Measurements from ENCODE around the gene BMP7. TPM values are rescaled to one million over a fixed set of nuclear protein-coding genes. Genes with fewer than 3 reads are reported as not detected.

BMP7 gene
- total and polyA plus RNA-seq, 2 experiments from 2014 or later = 15.9 to 22.8 TPM

GRCh38 chr20:57188576-57189079 is 77.8 kb downstream of the BMP7 start (continued):
- no peak for TF ChIP-seq ZNF462 (CRISPR knock-in tag; IDR thresholded peaks at IDR 0.05)

GRCh38 chr20:57188056-57188455 is 78.4 kb downstream of the BMP7 start:
- Mint-ChIP-seq H3K36me3 (ENCODE audit: low read depth) (no peaks in the 10 kb centered on the region), H3K4me1 (peaks cover 7% of the 10 kb centered on the region; the same call in 2 of the 3 replicates), H3K9me3 (peaks cover 3% of the 10 kb centered on the region; the same call in 1 of the 3 replicates), H3K27me3 (ENCODE audit: insufficient read depth, low read depth, poor library complexity) (peaks cover 2% of the 10 kb centered on the region), H3K27ac (no peak overlapping the region), H3K4me3 (no peak overlapping the region)
- Histone ChIP-seq H3K27me3 (ENCODE audit: insufficient read depth) (no peaks in the 10 kb centered on the region), H3K4me2 (no peak overlapping the region), H2AFZ (no peak overlapping the region), H3K27ac (ENCODE audit: low read depth) (no peak overlapping the region), H3K36me3 (ENCODE audit: insufficient read depth) (no peaks in the 10 kb centered on the region), H3K4me1 (ENCODE audit: insufficient read depth) (no peaks in the 10 kb centered on the region), H3F3A (replicated peaks; ENCODE audit: low read depth) (no peaks in the 10 kb centered on the region), H3K4me3 (no peak overlapping the region), H4K20me1 (replicated peaks; ENCODE audit: insufficient read depth) (no peaks in the 10 kb centered on the region), H3K79me2 (replicated peaks; ENCODE audit: insufficient read depth) (no peaks in the 10 kb centered on the region), H3K9me2 (ENCODE audit: insufficient read depth) (no peaks in the 10 kb centered on the region)
- DNase-seq (ENCODE audit: low spot score) (no peak), ATAC-seq (no peak)
- TF ChIP-seq CREB1 (CRISPR knock-in tag; IDR thresholded peaks at IDR 0.05; ENCODE audit: low read depth) = no peak
- TF ChIP-seq ZNF114 (CRISPR knock-in tag; IDR thresholded peaks at IDR 0.05) = no peak
- TF ChIP-seq ZNF462 (CRISPR knock-in tag; IDR thresholded peaks at IDR 0.05) = no peak
- no peak for TF ChIP-seq ZNF331 (CRISPR knock-in tag; IDR thresholded peaks at IDR 0.05; ENCODE audit: low read depth)
- TF ChIP-seq STAT1 (IDR thresholded peaks at IDR 0.05; ENCODE audit: unreplicated experiment) = no peak
- TF ChIP-seq EZH2 (IDR thresholded peaks at IDR 0.05; ENCODE audit: low read depth, unreplicated experiment) = no peak
- no peak for TF ChIP-seq CTCF (conservative IDR thresholded peaks at IDR 0.05; ENCODE audit: low read depth in 2 of 2)
- no peak for TF ChIP-seq EZH2phosphoT487 (IDR thresholded peaks at IDR 0.05; ENCODE audit: unreplicated experiment)

Measured in GM23338 (cell line).